ENCODE measurements around the gene NPLOC4. TPM values are rescaled to one million over a fixed set of nuclear protein-coding genes. Genes with fewer than 3 reads are reported as not detected.

The NPLOC4 gene
- total and polyA plus RNA-seq, 9 donors = 24.4 to 84.8 (median 56.3) TPM

- intact Hi-C loops (cut with DNase I) = no loop called here
- Histone ChIP-seq H3K27ac (no peak overlapping the region), H3K9me3 (no peaks in the 10 kb centered on the region), H3K4me3 (no peak overlapping the region), H3K27me3 (no peaks in the 10 kb centered on the region), H3K4me1 (ENCODE audit: insufficient read depth) (peaks cover 6% of the 10 kb centered on the region), H3K36me3 (no peaks in the 10 kb centered on the region)
- no peak for TF ChIP-seq EP300 (IDR thresholded peaks at IDR 0.05)
- TF ChIP-seq POLR2A (IDR thresholded peaks at IDR 0.05) = no peak
- TF ChIP-seq CTCF (IDR thresholded peaks at IDR 0.05) = no peak
- WGBS, 3 donors = 82 to 85% (median 83%) methylated on average over 14 of the region's 14 CpGs
- no peak for DNase-seq
Measured at GRCh38 chr17:81547614-81547982, 89.3 kb downstream of the NPLOC4 start.

GRCh38 chr17:81546906-81547613 lies 89.9 kb downstream of the NPLOC4 start:
- Histone ChIP-seq H3K4me3 (no peak overlapping the region), H3K9me3 (no peaks in the 10 kb centered on the region), H3K27ac (no peak overlapping the region), H3K36me3 (no peaks in the 10 kb centered on the region), H3K4me1 (ENCODE audit: insufficient read depth) (peaks cover 6% of the 10 kb centered on the region), H3K27me3 (no peaks in the 10 kb centered on the region)
- WGBS, 3 donors = 81 to 84% (median 83%) methylated on average over 36 of the region's 36 CpGs
- TF ChIP-seq CTCF (IDR thresholded peaks at IDR 0.05) (no peak), POLR2A (IDR thresholded peaks at IDR 0.05) (no peak), EP300 (IDR thresholded peaks at IDR 0.05) (no peak)
- no peak for DNase-seq
- intact Hi-C loops (cut with DNase I) = no loop called here

GRCh38 chr17:81545160-81545949 lies 91.6 kb downstream of the NPLOC4 start:
- H3K4me3 ChIP-seq = no peak overlapping the region
- no peaks in the 10 kb centered on the region for H3K27me3 ChIP-seq
- intact Hi-C loops (cut with DNase I) = no loop called here
- H3K9me3 ChIP-seq = no peaks in the 10 kb centered on the region
- DNase-seq = no peak
- no peak for TF ChIP-seq EP300 (IDR thresholded peaks at IDR 0.05)
- no peak for TF ChIP-seq POLR2A (IDR thresholded peaks at IDR 0.05)
- TF ChIP-seq CTCF (IDR thresholded peaks at IDR 0.05) = no peak
- no peaks in the 10 kb centered on the region for H3K36me3 ChIP-seq
- 83 to 89% (median 88%) methylated on average over 21 to 24 of the region's 24 CpGs for WGBS, 3 donors
- no peak overlapping the region for H3K27ac ChIP-seq
- no peaks in the 10 kb centered on the region for H3K4me1 ChIP-seq (ENCODE audit: insufficient read depth)

GRCh38 chr17:81544281-81544974 lies 92.5 kb downstream of the NPLOC4 start:
- H3K9me3 ChIP-seq = no peaks in the 10 kb centered on the region
- DNase-seq = no peak
- no peaks in the 10 kb centered on the region for H3K27me3 ChIP-seq
- intact Hi-C loops (cut with DNase I) = no loop called here
- H3K4me1 ChIP-seq (ENCODE audit: insufficient read depth) = no peaks in the 10 kb centered on the region
- 87 to 92% (median 88%) methylated on average over 14 to 16 of the region's 16 CpGs for WGBS, 3 donors
- TF ChIP-seq POLR2A (IDR thresholded peaks at IDR 0.05) (no peak), CTCF (IDR thresholded peaks at IDR 0.05) (no peak)
- H3K36me3 ChIP-seq = no peaks in the 10 kb centered on the region
- no peak overlapping the region for H3K27ac ChIP-seq
- no peak overlapping the region for H3K4me3 ChIP-seq
